Measurements from ENCODE around the gene SLX4IP. TPM values are rescaled to one million over a fixed set of nuclear protein-coding genes. Genes with fewer than 3 reads are reported as not detected.
A peak's percentile ranks its signal among the peaks of the same experiment; 100 is the strongest.
"Not testable (repeated sequence)": the region's sequence is repeated elsewhere in the genome, so short reads cannot be mapped to it uniquely, and the experiment has no call there.

Gene SLX4IP
- total RNA-seq, 4 donors from 2014 or later = 4.8 to 7.2 (median 5.7) TPM

DNA sequence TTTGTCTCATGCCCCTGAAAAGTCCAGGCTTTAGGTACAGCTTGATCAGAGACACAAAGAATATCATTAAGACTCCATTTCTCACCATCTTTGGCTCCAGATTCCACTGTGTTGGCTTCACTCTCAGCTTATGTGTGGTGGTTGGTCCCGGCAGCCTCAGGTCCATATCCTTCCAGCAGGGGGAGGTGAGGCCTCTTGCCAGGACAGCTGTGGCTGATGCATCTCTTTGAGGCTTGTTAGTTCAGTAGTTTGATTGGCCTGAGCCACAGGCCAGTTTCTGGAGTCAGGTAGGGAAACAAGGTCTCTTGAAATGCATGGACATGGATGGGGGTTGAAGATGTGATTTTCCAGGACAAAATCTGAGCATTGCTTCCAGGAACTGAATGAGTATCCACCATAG lies 176.3 kb downstream of the SLX4IP start:
- WGBS = 44% methylated on average over 1 of the region's 1 CpG

DNA sequence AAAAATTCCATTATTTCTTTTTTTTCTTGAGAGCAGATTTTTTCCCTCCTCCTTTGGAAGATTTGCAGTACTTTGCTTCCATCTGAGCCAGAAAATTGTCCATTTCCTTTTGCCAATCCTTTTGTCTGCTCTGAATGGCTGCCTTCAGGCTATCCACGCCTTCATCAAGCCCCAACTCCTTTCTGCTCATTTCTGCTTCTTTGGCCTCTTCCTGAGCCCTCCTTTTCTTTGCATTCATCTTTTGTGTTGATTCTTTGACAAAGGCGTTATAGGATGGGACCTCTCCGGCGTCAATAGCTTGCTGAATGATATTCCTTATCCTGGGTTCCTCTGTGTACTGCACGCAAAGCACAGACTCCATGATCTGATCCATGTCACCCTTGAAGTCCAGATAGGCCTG lies 178.3 kb downstream of the SLX4IP start:
- not testable (repeated sequence) for H3K27ac ChIP-seq; H3K9me3 ChIP-seq; DNase-seq (ENCODE audit: low spot score in 2 of 2); H3K27me3 ChIP-seq; H3K36me3 ChIP-seq; H3K4me3 ChIP-seq
- 95% methylated on average over 5 of the region's 5 CpGs for WGBS
- H3K4me1 ChIP-seq = peaks cover 23% of the 10 kb centered on the region

More for the DNA sequence above, 176.3 kb downstream of the SLX4IP start:
- Histone ChIP-seq H3K27me3 (no peaks in the 10 kb centered on the region), H3K9me3 (no peaks in the 10 kb centered on the region), H3K4me1 (peaks cover 23% of the 10 kb centered on the region), H3K27ac (no peak overlapping the region), H3K4me3 (no peak overlapping the region), H3K36me3 (no peaks in the 10 kb centered on the region)
- no peak for DNase-seq (ENCODE audit: low spot score in 2 of 2)
- TF ChIP-seq CTCF (IDR thresholded peaks at IDR 0.05) (peak in 1 of 2 donors; percentile 45), POLR2A (IDR thresholded peaks at IDR 0.05) (no peak)

GRCh38 chr20:10613911-10614310 lies 178.8 kb downstream of the SLX4IP start:
- no peak for TF ChIP-seq EP300 (IDR thresholded peaks at IDR 0.05)
- TF ChIP-seq POLR2A (IDR thresholded peaks at IDR 0.05) = no peak
- no peak for TF ChIP-seq POLR2AphosphoS5 (IDR thresholded peaks at IDR 0.05)
- no peak for TF ChIP-seq CTCF (IDR thresholded peaks at IDR 0.05)
- DNase-seq (ENCODE audit: low spot score in 2 of 2) = no peak
- H3K27me3 ChIP-seq = no peaks in the 10 kb centered on the region
- H3K9me3 ChIP-seq = no peaks in the 10 kb centered on the region
- H3K27ac ChIP-seq = no peak overlapping the region
- H3K4me1 ChIP-seq = peaks cover 23% of the 10 kb centered on the region
- 96% methylated on average over 18 of the region's 18 CpGs for WGBS
- no peaks in the 10 kb centered on the region for H3K36me3 ChIP-seq
- no peak overlapping the region for H3K4me3 ChIP-seq

- DNase-seq (ENCODE audit: low spot score in 2 of 2) = no peak
- Histone ChIP-seq H3K4me3 (no peak overlapping the region), H3K27ac (no peak overlapping the region), H3K27me3 (no peaks in the 10 kb centered on the region), H3K4me1 (peaks cover 18% of the 10 kb centered on the region), H3K36me3 (no peaks in the 10 kb centered on the region), H3K9me3 (no peaks in the 10 kb centered on the region)
- no peak for TF ChIP-seq POLR2AphosphoS5 (IDR thresholded peaks at IDR 0.05)
- TF ChIP-seq EP300 (IDR thresholded peaks at IDR 0.05) = no peak
- TF ChIP-seq CTCF (IDR thresholded peaks at IDR 0.05) = no peak
- 97% methylated on average over 3 of the region's 3 CpGs for WGBS
These were observed 181.1 kb downstream of the SLX4IP start for GRCh38 chr20:10616212-10616611.

GRCh38 chr20:10617549-10618133 lies 182.5 kb downstream of the SLX4IP start:
- not testable (repeated sequence) for H3K27ac ChIP-seq

DNA sequence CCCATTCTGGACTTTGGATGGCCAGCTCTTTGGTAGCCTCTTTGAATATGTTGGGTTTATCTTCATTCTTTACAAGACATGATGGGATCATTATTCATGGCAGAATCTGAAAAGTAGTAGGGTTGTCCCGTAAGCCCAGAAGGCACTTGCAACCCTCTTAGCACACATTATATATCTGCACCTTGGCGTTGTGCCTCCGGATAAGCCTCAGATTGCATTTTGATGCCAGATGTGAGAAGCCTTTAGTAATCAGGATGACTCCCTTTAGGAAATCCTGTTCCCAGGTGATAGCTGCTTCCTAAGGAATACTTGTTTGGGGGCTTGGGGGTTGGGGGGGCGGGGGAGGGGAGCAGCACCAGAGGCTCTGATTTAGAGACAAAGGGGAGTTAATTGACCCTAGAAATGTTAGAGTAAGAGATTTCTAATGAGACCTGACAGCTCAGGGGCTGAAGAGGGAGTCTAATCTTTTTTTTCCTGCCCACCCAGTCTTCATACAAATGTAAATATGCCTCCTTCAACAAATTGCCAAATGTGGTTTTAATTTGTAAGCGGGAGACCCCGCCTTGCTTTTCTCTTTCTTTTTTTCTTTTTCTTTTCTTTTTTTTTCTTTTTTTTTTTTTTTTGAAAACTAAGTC lies 183.6 kb downstream of the SLX4IP start:
- no peak overlapping the region for H3K27ac ChIP-seq
- H3K36me3 ChIP-seq = no peaks in the 10 kb centered on the region
- DNase-seq (ENCODE audit: low spot score in 2 of 2) = no peak
- H3K27me3 ChIP-seq = no peaks in the 10 kb centered on the region
- H3K9me3 ChIP-seq = no peaks in the 10 kb centered on the region
- TF ChIP-seq CTCF (IDR thresholded peaks at IDR 0.05) (no peak), POLR2A (IDR thresholded peaks at IDR 0.05) (no peak), EP300 (IDR thresholded peaks at IDR 0.05) (no peak), POLR2AphosphoS5 (IDR thresholded peaks at IDR 0.05) (no peak)
- H3K4me1 ChIP-seq = peaks cover 36% of the 10 kb centered on the region
- H3K4me3 ChIP-seq = no peak overlapping the region
- WGBS = 34% methylated on average over 6 of the region's 6 CpGs

More at GRCh38 chr20:10617549-10618133, 182.5 kb downstream of the SLX4IP start:
- not testable (repeated sequence) for DNase-seq (ENCODE audit: low spot score in 2 of 2); H3K9me3 ChIP-seq; H3K27me3 ChIP-seq; H3K36me3 ChIP-seq; H3K4me3 ChIP-seq
- WGBS = 97% methylated on average over 4 of the region's 4 CpGs
- peaks cover 26% of the 10 kb centered on the region for H3K4me1 ChIP-seq
